H1 (cell line): Measurements from ENCODE around the gene PDGFD. TPM values are rescaled to one million over a fixed set of nuclear protein-coding genes. Genes with fewer than 3 reads are reported as not detected.

ENCODE experiments used
- ATF3 ChIP-seq: IDR thresholded peaks from 2 replicates; pipeline ENCODE4 v1.6.1; 2011; ENCODE audit warnings: low read depth, mild to moderate bottlenecking, low read length; ENCODE audit not compliant: insufficient read depth
- JUND ChIP-seq: IDR thresholded peaks from 2 replicates; pipeline ENCODE4 v1.6.1; 2011; ENCODE audit warnings: mild to moderate bottlenecking, improper control_type of control experiment, low read length
- MAX ChIP-seq: IDR thresholded peaks from 2 replicates; pipeline ENCODE4 v1.6.1; 2012; ENCODE audit warnings: inconsistent platforms
- RXRA ChIP-seq: IDR thresholded peaks from 2 replicates; pipeline ENCODE4 v1.6.1; 2011; ENCODE audit warnings: low read depth, mild to moderate bottlenecking, low read length, moderate library complexity; ENCODE audit not compliant: insufficient read depth
- ZNF274 ChIP-seq: IDR thresholded peaks from 2 replicates; pipeline ENCODE4 v1.7.0; 2012; ENCODE audit warnings: low read length, borderline replicate concordance; ENCODE audit errors: extremely low read depth
- polyA plus RNA-seq, 7 experiments: library from polyadenylated mRNA; depleted of rRNA in 3 of 7; stranded (reverse) in 5 of 7; unstranded in 2 of 7; fragments of >200 nt in 5 of 7; fragments of 200-250 nt in 2 of 7; gene quantifications; 1 replicate in 5 of 7; 2 replicates in 1 of 7; 4 replicates in 1 of 7; pipeline versions ENCODE4 v1.2.1 to v1.2.3, GENCODE V29; 2011 to 2013; ENCODE audit warnings: missing spikeins in 2 of 7, mixed read lengths in 2 of 7
- total RNA-seq: library from RNA; stranded (reverse); fragmentation: NEBNext Ultra II Directional; extraction: Animal tissue kit (Norgen Biotek cat#: 25700); gene quantifications from 2 replicates; pipeline ENCODE4 v1.2.1, GENCODE V29; 2021

The PDGFD gene
- total and polyA plus RNA-seq, 2 of the 8 experiments (the other 6 are each of a cell fraction or from before 2014, with no cell fraction given), result 1.1 to 3.9 TPM

GRCh38 chr11:104061853-104062521 lies 102.0 kb downstream of the PDGFD start (continued):
- TF ChIP-seq ATF3 (no peak), JUND (no peak), RXRA (no peak), ZNF274 (no peak), MAX (no peak)
